MG63 (cell line): ENCODE measurements around the gene ZNF485. TPM values are rescaled to one million over a fixed set of nuclear protein-coding genes. Genes with fewer than 3 reads are reported as not detected.
"Not testable (repeated sequence)": the region's sequence is repeated elsewhere in the genome, so short reads cannot be mapped to it uniquely, and the experiment has no call there.

Experiments used
- DNase-seq: peaks from one replicate; pipeline ENCODE4 v3.0.0-alpha.2; 2020
- H3K27me3 ChIP-seq: fragments of 250-450 bp; sonication (Bioruptor Pico); 2 replicates; pipeline ENCODE4 v1.5.1; 2020; ENCODE audit warnings: mild to moderate bottlenecking, moderate library complexity
- H3K36me3 ChIP-seq: fragments of 250-450 bp; sonication (Bioruptor Pico); 2 replicates; pipeline ENCODE4 v1.5.1; 2020; ENCODE audit warnings: mild to moderate bottlenecking, moderate library complexity
- H3K4me3 ChIP-seq: fragments of 250-450 bp; sonication (Bioruptor Pico); 2 replicates; pipeline ENCODE4 v1.5.1; 2020; ENCODE audit warnings: mild to moderate bottlenecking, moderate library complexity
- H3K9me3 ChIP-seq: fragments of 250-450 bp; sonication (Bioruptor Pico); 2 replicates; pipeline ENCODE4 v1.5.1; 2020; ENCODE audit warnings: mild to moderate bottlenecking, moderate library complexity
- total RNA-seq: library from RNA; depleted of rRNA; stranded (reverse); fragments of >200 nt; shearing (Covaris generic); gene quantifications from 2 replicates; pipeline ENCODE4 v1.2.3, GENCODE V29; 2014; ENCODE audit warnings: low replicate concordance

ZNF485 gene
- total RNA-seq, 1 experiment from 2014 or later, result 5.5 TPM

DNA sequence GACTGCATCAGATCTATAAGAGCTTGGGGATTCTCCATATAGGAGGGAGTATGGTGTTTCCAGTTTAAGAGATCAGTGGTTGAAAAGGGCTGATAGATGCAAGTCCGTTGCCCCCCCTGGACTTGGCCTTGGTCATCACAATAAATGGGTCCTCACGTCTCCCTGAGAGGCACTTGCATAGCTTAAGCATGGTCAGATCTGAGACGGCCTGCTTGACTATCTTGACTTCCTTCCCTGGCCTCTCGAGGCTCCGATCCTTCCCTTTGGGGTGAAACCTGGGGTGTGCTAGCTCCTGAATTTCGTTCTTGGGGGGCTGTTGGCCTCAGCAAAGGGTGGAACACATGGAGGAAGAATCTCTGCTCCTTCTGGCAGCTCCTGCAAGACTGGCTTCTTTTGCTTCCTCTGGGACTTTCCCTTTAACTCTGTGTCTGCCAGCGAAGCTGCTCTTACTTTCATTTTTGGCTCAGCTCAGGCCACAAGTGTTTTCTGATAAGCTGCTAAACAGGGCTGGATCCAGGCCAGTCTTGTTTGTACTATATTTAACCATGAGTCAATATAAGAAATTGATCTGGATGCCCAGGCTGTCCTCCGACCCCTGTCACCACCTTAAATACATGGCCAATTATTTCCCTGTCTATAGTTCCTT lies 11.2 kb upstream of the ZNF485 start:
- Histone ChIP-seq H3K27me3 (no peaks in the 10 kb centered on the region), H3K4me3 (no peak overlapping the region), H3K9me3 (peaks cover 6% of the 10 kb centered on the region), H3K36me3 (no peaks in the 10 kb centered on the region)
- DNase-seq, result peak; percentile 19

GRCh38 chr10:43595739-43596298 lies 10.4 kb upstream of the ZNF485 start:
- DNase-seq, result no peak
- Histone ChIP-seq H3K4me3 (no peak overlapping the region), H3K9me3 (peaks cover 6% of the 10 kb centered on the region), H3K27me3 (no peaks in the 10 kb centered on the region), H3K36me3 (no peaks in the 10 kb centered on the region)

- no peaks in the 10 kb centered on the region for H3K27me3 ChIP-seq
- peak; percentile 20 for DNase-seq
- H3K4me3 ChIP-seq, result no peak overlapping the region
- H3K9me3 ChIP-seq, result peaks cover 6% of the 10 kb centered on the region; the same call in 1 of the 2 replicates
- no peaks in the 10 kb centered on the region for H3K36me3 ChIP-seq
Measured at GRCh38 chr10:43596546-43596945, 9.7 kb upstream of the ZNF485 start.

- Histone ChIP-seq H3K4me3 (no peak overlapping the region), H3K27me3 (no peaks in the 10 kb centered on the region), H3K9me3 (0 out of 2 replicates have a peak, but pooled peaks cover 4% of the 10 kb centered on the region), H3K36me3 (no peaks in the 10 kb centered on the region)
- DNase-seq, result peak; percentile 56
Measured at GRCh38 chr10:43598446-43598845, 7.8 kb upstream of the ZNF485 start.

- no peaks in the 10 kb centered on the region for H3K36me3 ChIP-seq
- H3K27me3 ChIP-seq, result no peaks in the 10 kb centered on the region
- H3K4me3 ChIP-seq, result no peak overlapping the region
- 0 out of 2 replicates have a peak, but pooled peaks cover 4% of the 10 kb centered on the region for H3K9me3 ChIP-seq
- no peak for DNase-seq
Measured at GRCh38 chr10:43599333-43599732, 6.9 kb upstream of the ZNF485 start.

DNA sequence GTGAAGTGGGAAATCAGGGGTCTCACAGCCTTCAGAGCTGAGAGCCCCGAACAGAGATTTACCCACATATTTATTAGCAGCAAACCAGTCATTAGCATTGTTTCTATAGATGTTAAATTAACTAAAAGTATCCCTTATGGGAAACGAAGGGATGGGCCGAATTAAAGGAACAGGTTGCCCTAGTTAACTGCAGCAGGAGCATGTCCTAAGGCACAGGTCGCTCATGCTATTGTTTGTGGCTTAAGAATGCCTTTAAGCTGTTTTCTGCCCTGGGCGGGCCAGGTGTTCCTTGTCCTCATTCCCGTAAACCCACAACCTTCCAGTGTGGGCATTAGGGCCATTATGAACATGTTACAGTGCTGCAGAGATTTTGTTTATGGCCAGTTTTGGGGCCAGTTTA lies 4.7 kb upstream of the ZNF485 start:
- H3K36me3 ChIP-seq, H3K27me3 ChIP-seq, DNase-seq: not testable (repeated sequence)

GRCh38 chr10:43605850-43606322 lies 352 bp upstream of the ZNF485 start:
- no peaks in the 10 kb centered on the region; the same call in 1 of the 2 replicates for H3K36me3 ChIP-seq
- DNase-seq, result no peak
- 0 out of 2 replicates have a peak, but pooled peaks cover 4% of the 10 kb centered on the region for H3K9me3 ChIP-seq
- H3K4me3 ChIP-seq, result peak overlapping the region; percentile 64
- no peaks in the 10 kb centered on the region for H3K27me3 ChIP-seq

More for the DNA sequence above, 4.7 kb upstream of the ZNF485 start:
- H3K9me3 ChIP-seq, H3K4me3 ChIP-seq: not testable (repeated sequence)

DNA sequence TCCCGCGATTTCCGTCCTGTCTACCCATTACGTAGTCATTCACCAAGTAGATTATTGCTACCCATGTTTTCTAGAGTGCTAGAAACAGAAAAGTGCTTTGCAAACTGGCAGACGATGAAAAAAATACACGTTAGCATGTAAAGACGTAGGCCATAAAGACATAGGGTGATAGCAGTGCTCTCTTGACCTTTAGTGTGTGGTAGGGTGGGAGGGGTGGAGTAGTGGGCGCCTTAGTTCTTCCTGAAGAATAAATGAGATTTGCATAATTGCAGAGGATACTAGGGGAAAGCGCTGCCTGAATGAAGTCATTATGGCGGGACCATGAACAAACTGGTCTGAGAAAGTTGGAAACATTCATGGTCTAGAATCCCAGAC lies 948 bp downstream of the ZNF485 start:
- DNase-seq, result no peak
- Histone ChIP-seq H3K36me3 (peaks cover 6% of the 10 kb centered on the region), H3K27me3 (no peaks in the 10 kb centered on the region), H3K9me3 (peaks cover 5% of the 10 kb centered on the region; the same call in 1 of the 2 replicates), H3K4me3 (peak overlapping the region; percentile 64)

GRCh38 chr10:43610636-43611035 lies 4.4 kb downstream of the ZNF485 start:
- Histone ChIP-seq H3K36me3 (peaks cover 22% of the 10 kb centered on the region), H3K9me3 (peaks cover 15% of the 10 kb centered on the region), H3K4me3 (no peak overlapping the region), H3K27me3 (no peaks in the 10 kb centered on the region)
- no peak for DNase-seq

DNA sequence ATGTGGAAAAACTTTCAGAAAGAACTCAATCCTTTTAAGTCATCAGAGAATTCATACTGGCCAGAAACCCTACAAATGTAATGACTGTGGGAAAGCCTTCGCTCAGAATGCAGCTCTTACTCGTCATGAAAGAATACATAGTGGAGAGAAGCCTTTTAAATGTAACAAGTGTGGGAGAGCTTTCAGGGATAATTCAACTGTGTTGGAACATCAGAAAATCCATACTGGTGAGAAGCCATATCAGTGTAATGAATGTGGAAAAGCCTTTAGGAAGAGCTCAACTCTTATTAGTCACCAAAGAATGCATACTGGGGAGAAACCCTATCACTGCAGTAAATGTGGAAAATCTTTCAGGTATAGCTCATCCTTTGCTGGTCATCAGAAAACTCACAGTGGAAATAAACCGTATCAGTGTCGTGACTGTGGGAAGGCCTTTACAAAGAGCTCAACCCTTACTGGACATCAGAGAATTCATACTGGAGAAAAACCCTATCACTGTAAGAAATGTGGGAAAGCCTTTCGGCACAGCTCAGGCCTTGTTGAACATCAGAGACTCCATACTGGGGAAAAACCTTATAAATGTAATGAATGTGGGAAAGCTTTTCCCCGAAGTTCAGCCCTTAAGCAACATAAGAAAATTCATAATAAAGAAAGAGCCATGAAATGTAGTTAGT lies 10.6 kb downstream of the ZNF485 start:
- DNase-seq, result no peak
- peaks cover 36% of the 10 kb centered on the region for H3K36me3 ChIP-seq
- H3K9me3 ChIP-seq, result peaks cover 34% of the 10 kb centered on the region
- no peak overlapping the region for H3K4me3 ChIP-seq
- H3K27me3 ChIP-seq, result no peaks in the 10 kb centered on the region

- DNase-seq, result no peak
- Histone ChIP-seq H3K9me3 (peaks cover 31% of the 10 kb centered on the region), H3K36me3 (peaks cover 30% of the 10 kb centered on the region), H3K27me3 (no peaks in the 10 kb centered on the region), H3K4me3 (no peak overlapping the region)
Measured at GRCh38 chr10:43619368-43619767, 13.1 kb downstream of the ZNF485 start.

DNA sequence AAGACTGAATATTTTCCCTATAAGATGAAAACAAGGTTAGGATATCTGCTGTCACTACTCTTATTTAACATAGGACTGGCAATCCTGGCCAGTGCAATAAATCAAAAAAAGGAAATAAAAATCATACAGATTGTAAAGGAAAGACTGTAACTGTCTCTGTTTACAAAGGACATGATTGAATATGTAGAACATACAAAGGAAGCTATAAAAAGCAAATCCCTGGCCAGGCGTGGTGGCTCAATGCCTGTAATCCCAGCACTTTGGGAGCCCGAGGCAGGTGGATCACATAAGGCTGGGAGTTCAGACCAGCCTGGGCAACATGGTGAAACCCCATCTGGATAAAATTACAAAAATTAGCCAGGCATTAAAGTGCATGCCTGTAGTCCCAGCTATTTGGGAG lies 15.8 kb downstream of the ZNF485 start:
- Histone ChIP-seq H3K9me3 (peaks cover 14% of the 10 kb centered on the region), H3K36me3 (peaks cover 6% of the 10 kb centered on the region), H3K4me3 (no peak overlapping the region), H3K27me3 (no peaks in the 10 kb centered on the region)
- no peak for DNase-seq

DNA sequence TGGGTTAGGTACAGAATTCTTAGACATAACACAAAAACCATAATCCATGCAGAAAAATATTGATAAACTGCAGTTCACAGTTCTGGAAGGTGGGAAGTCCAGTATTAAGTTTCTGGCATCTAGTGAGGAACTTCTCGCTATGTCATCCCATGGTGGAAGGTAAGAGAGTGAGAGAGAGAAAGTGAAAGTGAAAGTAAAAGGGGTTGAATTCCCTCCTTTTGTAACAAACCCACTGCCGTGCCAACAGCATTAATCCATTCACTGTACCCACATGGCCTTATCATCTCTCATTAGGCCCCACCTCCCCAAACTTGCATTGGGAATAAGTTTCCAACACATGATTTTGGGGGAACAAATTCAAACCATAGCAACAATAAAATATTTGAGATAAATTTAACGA lies 17.1 kb downstream of the ZNF485 start:
- Histone ChIP-seq H3K4me3 (no peak overlapping the region), H3K36me3 (no peaks in the 10 kb centered on the region)
- no peak for DNase-seq

DNA sequence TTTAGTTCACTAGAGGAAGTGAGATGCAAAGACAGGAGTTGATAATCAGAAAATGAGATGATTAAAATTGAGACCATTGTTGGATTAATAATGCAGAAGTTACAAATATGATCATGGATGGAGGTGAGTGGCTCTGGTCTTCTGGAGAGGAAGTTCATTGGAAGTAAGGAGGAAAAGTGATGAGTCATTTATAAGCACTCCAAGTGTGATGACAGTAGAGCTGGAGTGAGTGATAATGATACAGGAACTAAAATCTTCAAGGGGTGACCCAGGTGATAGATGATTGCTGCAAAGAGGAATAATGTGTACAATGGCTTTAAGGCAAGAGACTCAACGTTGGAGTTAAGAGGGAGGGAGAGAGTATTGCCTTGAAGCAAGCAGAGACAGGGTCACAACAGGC lies 21.7 kb downstream of the ZNF485 start:
- Histone ChIP-seq H3K4me3 (no peak overlapping the region), H3K36me3 (no peaks in the 10 kb centered on the region), H3K27me3 (no peaks in the 10 kb centered on the region), H3K9me3 (0 out of 2 replicates have a peak, but pooled peaks cover 2% of the 10 kb centered on the region)
- no peak for DNase-seq

More for the DNA sequence above, 17.1 kb downstream of the ZNF485 start:
- Histone ChIP-seq H3K27me3 (no peaks in the 10 kb centered on the region), H3K9me3 (peaks cover 8% of the 10 kb centered on the region; the same call in 1 of the 2 replicates)

DNA sequence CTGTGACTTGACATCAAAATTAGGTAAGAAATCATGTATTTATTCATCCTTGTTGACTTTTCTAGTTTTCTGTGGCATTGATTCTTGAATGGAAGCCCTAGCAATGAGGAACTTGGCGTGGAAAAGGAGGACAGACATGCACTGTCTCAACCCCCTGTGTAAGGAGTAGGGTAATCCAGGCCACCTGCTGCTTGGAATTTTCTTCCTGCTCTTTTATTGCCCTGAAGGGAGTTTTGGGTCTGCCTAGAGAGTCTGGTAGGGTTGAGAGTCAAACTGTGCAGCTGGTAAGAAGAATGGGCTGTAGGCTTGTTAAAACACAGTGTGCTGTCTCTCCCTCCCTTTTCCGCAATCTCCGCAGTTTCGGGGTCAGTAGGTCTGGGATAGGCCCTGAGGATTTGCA lies 22.7 kb downstream of the ZNF485 start:
- H3K36me3 ChIP-seq, result no peaks in the 10 kb centered on the region
- H3K9me3 ChIP-seq, result 0 out of 2 replicates have a peak, but pooled peaks cover 2% of the 10 kb centered on the region
- H3K27me3 ChIP-seq, result no peaks in the 10 kb centered on the region
- DNase-seq, result no peak
- no peak overlapping the region for H3K4me3 ChIP-seq

GRCh38 chr10:43635816-43636215 lies 29.6 kb downstream of the ZNF485 start:
- H3K27me3 ChIP-seq, H3K9me3 ChIP-seq, H3K36me3 ChIP-seq, H3K4me3 ChIP-seq, DNase-seq: not testable (repeated sequence)

- no peak overlapping the region for H3K4me3 ChIP-seq
- peaks cover 38% of the 10 kb centered on the region for H3K9me3 ChIP-seq
- no peak for DNase-seq
- H3K36me3 ChIP-seq, result peaks cover 34% of the 10 kb centered on the region
- no peaks in the 10 kb centered on the region for H3K27me3 ChIP-seq
Measured at GRCh38 chr10:43640603-43641002, 34.4 kb downstream of the ZNF485 start.
